Lung (tissue), 12 donors: ENCODE data around the gene GHRL. TPM values are rescaled to one million over a fixed set of nuclear protein-coding genes. Genes with fewer than 3 reads are reported as not detected.
"Not testable (repeated sequence)": the region's sequence is repeated elsewhere in the genome, so short reads cannot be mapped to it uniquely, and the experiment has no call there.

Experiments
- ATAC-seq: fragments of 200-7000 bp; cut with Tn5 transposase; one replicate; pipeline ENCODE4 v1.9.1; 2020; ENCODE audit warnings: moderate number of reproducible peaks; ENCODE audit not compliant: insufficient read depth, low FRiP score
- DNase-seq, 3 donors: peaks; one replicate each; pipeline ENCODE4 v3.0.0-alpha.2; 2013 to 2017
- H3K27ac ChIP-seq, 2 donors: one replicate each; pipeline ENCODE4 v1.5.1; 2013; ENCODE audit warnings: mild to moderate bottlenecking in 2 of 2, moderate library complexity in 2 of 2, control low read depth in 1 of 2, inconsistent platforms in 1 of 2, low read depth in 1 of 2, low read length in 1 of 2
- H3K27me3 ChIP-seq, 3 donors: one replicate each; pipeline ENCODE4 v1.5.1; 2013; ENCODE audit warnings: low read length in 2 of 3; ENCODE audit not compliant: control insufficient read depth in 3 of 3, insufficient read depth in 3 of 3
- H3K36me3 ChIP-seq, 4 donors: one replicate each; pipeline ENCODE4 v1.5.1; 2013; ENCODE audit warnings: low read length in 4 of 4, mild to moderate bottlenecking in 1 of 4, moderate library complexity in 1 of 4; ENCODE audit not compliant: control insufficient read depth in 4 of 4, insufficient read depth in 4 of 4
- H3K4me1 ChIP-seq, 5 donors: one replicate each; pipeline ENCODE4 v1.5.1; 2013; ENCODE audit warnings: low read length in 5 of 5, mild to moderate bottlenecking in 2 of 5, moderate library complexity in 1 of 5; ENCODE audit not compliant: control insufficient read depth in 5 of 5, insufficient read depth in 5 of 5
- H3K4me3 ChIP-seq: one replicate; pipeline ENCODE4 v1.5.1; 2013; ENCODE audit warnings: mild to moderate bottlenecking, control low read depth, moderate library complexity
- H3K9ac ChIP-seq, 2 donors: one replicate each; pipeline ENCODE4 v1.5.1; 2013; ENCODE audit warnings: low read length in 2 of 2, control low read depth in 1 of 2; ENCODE audit not compliant: insufficient read depth in 1 of 2
- H3K9me3 ChIP-seq, 4 donors: one replicate each; pipeline ENCODE4 v1.5.1; 2013; ENCODE audit warnings: low read length in 3 of 4, mild to moderate bottlenecking in 1 of 4, moderate library complexity in 1 of 4; ENCODE audit not compliant: control insufficient read depth in 4 of 4, insufficient read depth in 3 of 4
- CTCF ChIP-seq: IDR thresholded peaks from 2 replicates; pipeline ENCODE4 v1.5.1; 2012; ENCODE audit warnings: mild to moderate bottlenecking; ENCODE audit errors: control extremely low read depth, extremely low read depth
- WGBS, 2 donors: extraction: QIAGEN DNeasy Blood & Tissue Kit; methylation state at CpG; one replicate each; pipeline ENCODE4 v1.1.7; 2013; 5-methylcytosine and 5-hydroxymethylcytosine counted together
- polyA plus RNA-seq, 2 donors: library from polyadenylated mRNA; stranded (reverse); fragments of 200-250 nt; gene quantifications; one replicate each; pipeline ENCODE4 v1.2.1, GENCODE V29; 2013
- total RNA-seq, 2 donors: library from RNA; depleted of rRNA in 1 of 2; stranded (reverse); fragments of >200 nt in 1 of 2; gene quantifications; one replicate each; pipeline ENCODE4 v1.2.1, GENCODE V29; 2014 to 2021
- donor health status: control.
- donor health status: control.
- donor health status: Bipolar disorder and iron deficiency.
- donor health status: healthy.
- donor health status: DM: yes; HTN: yes; CAD: no.

Gene GHRL
- total and polyA plus RNA-seq, 4 donors: 5.4 to 28.2 (median 10.7) TPM

- DNase-seq: no peak
- Histone ChIP-seq H3K36me3 (peaks cover 10 to 47% (median 18%) of the 10 kb centered on the region in 4 donors), H3K27ac (no peak overlapping the region), H3K9me3 (no peaks in the 10 kb centered on the region), H3K9ac (no peak overlapping the region), H3K27me3 (no peaks in the 10 kb centered on the region), H3K4me1 (peaks cover 0 to 14% (median 0%) of the 10 kb centered on the region in 5 donors), H3K4me3 (no peak overlapping the region)
- WGBS, 2 donors: 75 to 89% methylated on average over 1 of the region's 1 CpG
- ATAC-seq: no peak
- no peak for TF ChIP-seq CTCF
These were observed 18.1 kb downstream of the GHRL start for GRCh38 chr3:10274601-10275000.

GRCh38 chr3:10273702-10274305 is 18.9 kb downstream of the GHRL start:
- H3K27ac ChIP-seq: no peak overlapping the region
- no peak overlapping the region for H3K4me3 ChIP-seq
- TF ChIP-seq CTCF: no peak
- no peaks in the 10 kb centered on the region for H3K9me3 ChIP-seq
- ATAC-seq (no peak), DNase-seq (peak in 1 of 3 donors; percentile 21)
- H3K9ac ChIP-seq: no peak overlapping the region
- H3K27me3 ChIP-seq: no peaks in the 10 kb centered on the region
- peaks cover 0 to 14% (median 0%) of the 10 kb centered on the region in 5 donors for H3K4me1 ChIP-seq
- WGBS, 2 donors: 19 to 20% methylated on average over 1 of the region's 1 CpG
- H3K36me3 ChIP-seq: peaks cover 5 to 46% (median 20%) of the 10 kb centered on the region in 4 donors

GRCh38 chr3:10272977-10273376 is 19.8 kb downstream of the GHRL start:
- 95 to 98% methylated on average over 2 of the region's 2 CpGs for WGBS, 2 donors
- ATAC-seq: no peak
- peaks cover 7 to 38% (median 17%) of the 10 kb centered on the region in 4 donors for H3K36me3 ChIP-seq

GRCh38 chr3:10272476-10272875 is 20.3 kb downstream of the GHRL start:
- not testable (repeated sequence) for H3K4me3 ChIP-seq, H3K27me3 ChIP-seq, DNase-seq, H3K9ac ChIP-seq, H3K27ac ChIP-seq, H3K9me3 ChIP-seq, ATAC-seq
- 97 to 98% methylated on average over 11 of the region's 11 CpGs for WGBS, 2 donors
- peaks cover 7 to 34% (median 12%) of the 10 kb centered on the region in 4 donors for H3K36me3 ChIP-seq
- H3K4me1 ChIP-seq: peaks cover 0 to 14% (median 0%) of the 10 kb centered on the region in 5 donors

More at GRCh38 chr3:10272977-10273376, 19.8 kb downstream of the GHRL start:
- no peak for TF ChIP-seq CTCF
- Histone ChIP-seq H3K4me3 (no peak overlapping the region), H3K4me1 (peaks cover 0 to 14% (median 0%) of the 10 kb centered on the region in 5 donors), H3K9ac (no peak overlapping the region), H3K9me3 (no peaks in the 10 kb centered on the region), H3K27ac (no peak overlapping the region), H3K27me3 (no peaks in the 10 kb centered on the region)
- DNase-seq: no peak
